ENCODE data around the gene TPRKB. TPM values are rescaled to one million over a fixed set of nuclear protein-coding genes. Genes with fewer than 3 reads are reported as not detected.
"Not testable (repeated sequence)": the region's sequence is repeated elsewhere in the genome, so short reads cannot be mapped to it uniquely, and the experiment has no call there.

TPRKB gene
- total RNA-seq, 6 experiments from 2014 or later = 17.6 to 26.3 (median 22.8) TPM

GRCh38 chr2:73701968-73702665, 35.0 kb downstream of the TPRKB start:
- peaks cover 22% of the 10 kb centered on the region for H3K9me3 Mint-ChIP-seq
- TF ChIP-seq, protein P1, sequence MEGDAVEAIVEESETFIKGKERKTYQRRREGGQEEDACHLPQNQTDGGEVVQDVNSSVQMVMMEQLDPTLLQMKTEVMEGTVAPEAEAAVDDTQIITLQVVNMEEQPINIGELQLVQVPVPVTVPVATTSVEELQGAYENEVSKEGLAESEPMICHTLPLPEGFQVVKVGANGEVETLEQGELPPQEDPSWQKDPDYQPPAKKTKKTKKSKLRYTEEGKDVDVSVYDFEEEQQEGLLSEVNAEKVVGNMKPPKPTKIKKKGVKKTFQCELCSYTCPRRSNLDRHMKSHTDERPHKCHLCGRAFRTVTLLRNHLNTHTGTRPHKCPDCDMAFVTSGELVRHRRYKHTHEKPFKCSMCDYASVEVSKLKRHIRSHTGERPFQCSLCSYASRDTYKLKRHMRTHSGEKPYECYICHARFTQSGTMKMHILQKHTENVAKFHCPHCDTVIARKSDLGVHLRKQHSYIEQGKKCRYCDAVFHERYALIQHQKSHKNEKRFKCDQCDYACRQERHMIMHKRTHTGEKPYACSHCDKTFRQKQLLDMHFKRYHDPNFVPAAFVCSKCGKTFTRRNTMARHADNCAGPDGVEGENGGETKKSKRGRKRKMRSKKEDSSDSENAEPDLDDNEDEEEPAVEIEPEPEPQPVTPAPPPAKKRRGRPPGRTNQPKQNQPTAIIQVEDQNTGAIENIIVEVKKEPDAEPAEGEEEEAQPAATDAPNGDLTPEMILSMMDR (IDR thresholded peaks at IDR 0.05) = no peak
- no peak for DNase-seq
- no peak overlapping the region for H3K27ac Mint-ChIP-seq
- no peaks in the 10 kb centered on the region for H3K4me1 Mint-ChIP-seq (ENCODE audit: low read depth)
- no peaks in the 10 kb centered on the region for H3K36me3 Mint-ChIP-seq (ENCODE audit: low read depth)
- peaks cover 52% of the 10 kb centered on the region for H3K27me3 Mint-ChIP-seq (ENCODE audit: insufficient read depth)
- H3K4me3 Mint-ChIP-seq = no peak overlapping the region

DNA sequence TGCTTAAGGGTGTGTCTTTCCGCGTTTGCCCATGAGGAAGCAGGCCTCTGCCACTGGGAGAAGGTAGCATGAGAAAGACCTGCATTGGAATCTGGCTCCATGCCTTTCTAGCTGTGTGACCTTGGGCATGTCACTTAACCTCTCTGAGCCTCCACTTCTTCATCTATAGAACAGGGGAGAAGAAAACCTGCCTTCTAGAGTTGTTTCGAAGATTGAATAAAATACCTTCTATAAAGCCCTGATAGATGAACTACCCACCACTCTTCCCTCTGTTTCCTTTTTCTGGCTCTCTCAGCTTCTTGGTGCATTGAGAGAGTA, 35.7 kb downstream of the TPRKB start:
- H3K9me3 Mint-ChIP-seq = peaks cover 22% of the 10 kb centered on the region
- H3K27ac Mint-ChIP-seq; H3K36me3 Mint-ChIP-seq (ENCODE audit: low read depth); H3K4me3 Mint-ChIP-seq; H3K4me1 Mint-ChIP-seq (ENCODE audit: low read depth); DNase-seq: not testable (repeated sequence)
- peaks cover 50% of the 10 kb centered on the region for H3K27me3 Mint-ChIP-seq (ENCODE audit: insufficient read depth)

GRCh38 chr2:73700661-73701447, 36.3 kb downstream of the TPRKB start:
- H3K9me3 Mint-ChIP-seq = peaks cover 22% of the 10 kb centered on the region
- no peaks in the 10 kb centered on the region for H3K4me1 Mint-ChIP-seq (ENCODE audit: low read depth)
- no peak for DNase-seq
- H3K36me3 Mint-ChIP-seq (ENCODE audit: low read depth) = no peaks in the 10 kb centered on the region
- TF ChIP-seq, protein P1 (IDR thresholded peaks at IDR 0.05) = no peak
- H3K4me3 Mint-ChIP-seq = no peak overlapping the region
- H3K27ac Mint-ChIP-seq = no peak overlapping the region
- peaks cover 47% of the 10 kb centered on the region for H3K27me3 Mint-ChIP-seq (ENCODE audit: insufficient read depth)

DNA sequence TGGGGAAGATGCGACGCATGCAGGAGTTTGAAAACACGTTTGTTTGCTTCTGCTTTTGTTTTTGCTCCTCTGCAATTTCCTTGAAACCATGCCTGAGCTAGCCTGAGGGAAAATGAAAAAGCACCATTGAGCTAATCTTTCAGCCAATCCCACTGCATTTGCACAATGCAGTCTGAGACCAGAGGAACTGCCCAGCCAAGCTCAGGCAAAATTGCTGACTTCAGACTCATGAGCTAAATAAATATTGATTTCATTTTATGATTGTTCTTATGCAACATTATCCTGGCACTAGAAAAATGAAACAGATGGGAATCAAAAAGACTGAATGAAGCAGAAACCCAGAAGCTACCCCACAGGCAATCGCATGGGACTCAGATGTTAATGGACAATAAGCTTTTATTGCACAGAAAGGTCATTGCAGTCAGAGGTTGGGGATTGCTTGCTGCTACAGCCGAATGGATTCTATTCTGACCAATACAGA, 37.0 kb downstream of the TPRKB start:
- Mint-ChIP-seq H3K27ac (no peak overlapping the region), H3K4me1 (ENCODE audit: low read depth) (no peaks in the 10 kb centered on the region), H3K4me3 (no peak overlapping the region), H3K27me3 (ENCODE audit: insufficient read depth) (peaks cover 41% of the 10 kb centered on the region), H3K9me3 (peaks cover 22% of the 10 kb centered on the region), H3K36me3 (ENCODE audit: low read depth) (no peaks in the 10 kb centered on the region)
- TF ChIP-seq, protein P1 (IDR thresholded peaks at IDR 0.05) = no peak
- DNase-seq = no peak

DNA sequence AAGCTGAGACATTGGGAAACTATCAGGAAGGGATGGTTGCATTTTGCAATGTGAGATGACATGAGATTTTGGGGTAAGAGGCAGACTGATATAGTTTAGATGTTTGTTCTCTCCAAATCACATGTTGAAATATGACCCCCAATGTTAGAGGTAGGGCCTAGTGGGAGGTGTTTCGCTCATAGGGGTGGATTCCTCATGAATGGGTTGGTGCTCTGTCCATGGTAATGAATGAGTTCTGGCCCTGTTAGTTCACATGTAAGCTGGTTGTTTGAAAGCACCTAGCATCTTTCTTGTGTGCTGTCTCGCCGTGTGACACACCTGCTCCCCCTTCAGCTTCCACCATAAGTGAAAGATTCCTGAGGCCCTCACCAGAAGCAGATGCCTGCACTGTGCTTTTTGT, 37.7 kb downstream of the TPRKB start:
- peaks cover 37% of the 10 kb centered on the region for H3K27me3 Mint-ChIP-seq (ENCODE audit: insufficient read depth)
- no peak overlapping the region for H3K4me3 Mint-ChIP-seq
- no peaks in the 10 kb centered on the region for H3K4me1 Mint-ChIP-seq (ENCODE audit: low read depth)
- peaks cover 22% of the 10 kb centered on the region for H3K9me3 Mint-ChIP-seq
- no peaks in the 10 kb centered on the region for H3K36me3 Mint-ChIP-seq (ENCODE audit: low read depth)
- TF ChIP-seq, protein P1 (IDR thresholded peaks at IDR 0.05) = no peak
- no peak overlapping the region for H3K27ac Mint-ChIP-seq
- DNase-seq = no peak

GRCh38 chr2:73698101-73698500, 39.0 kb downstream of the TPRKB start:
- no peaks in the 10 kb centered on the region for H3K36me3 Mint-ChIP-seq (ENCODE audit: low read depth)
- no peak overlapping the region for H3K4me3 Mint-ChIP-seq
- H3K27me3 Mint-ChIP-seq (ENCODE audit: insufficient read depth) = peaks cover 27% of the 10 kb centered on the region
- no peak overlapping the region for H3K27ac Mint-ChIP-seq
- no peak for DNase-seq
- TF ChIP-seq, protein P1 (IDR thresholded peaks at IDR 0.05) = no peak
- H3K4me1 Mint-ChIP-seq (ENCODE audit: low read depth) = no peaks in the 10 kb centered on the region
- peaks cover 22% of the 10 kb centered on the region for H3K9me3 Mint-ChIP-seq

Data from HFFc6 (cell line).